Lung (tissue), 16 donors: ENCODE measurements around the gene AKAP11. TPM values are rescaled to one million over a fixed set of nuclear protein-coding genes. Genes with fewer than 3 reads are reported as not detected.
"Not testable (repeated sequence)": the region's sequence is repeated elsewhere in the genome, so short reads cannot be mapped to it uniquely, and the experiment has no call there.

Experiments
- ATAC-seq: fragments of 200-7000 bp; cut with Tn5 transposase; one replicate; pipeline ENCODE4 v1.9.1; 2020; ENCODE audit warnings: moderate number of reproducible peaks; ENCODE audit not compliant: insufficient read depth, low FRiP score
- DNase-seq, 3 donors: peaks; one replicate each; pipeline ENCODE4 v3.0.0-alpha.2; 2013 to 2017
- H3K27ac ChIP-seq, 2 donors: one replicate each; pipeline ENCODE4 v1.5.1; 2013; ENCODE audit warnings: mild to moderate bottlenecking in 2 of 2, moderate library complexity in 2 of 2, control low read depth in 1 of 2, inconsistent platforms in 1 of 2, low read depth in 1 of 2, low read length in 1 of 2
- H3K27me3 ChIP-seq, 3 donors: one replicate each; pipeline ENCODE4 v1.5.1; 2013; ENCODE audit warnings: low read length in 2 of 3; ENCODE audit not compliant: control insufficient read depth in 3 of 3, insufficient read depth in 3 of 3
- H3K36me3 ChIP-seq, 4 donors: one replicate each; pipeline ENCODE4 v1.5.1; 2013; ENCODE audit warnings: low read length in 4 of 4, mild to moderate bottlenecking in 1 of 4, moderate library complexity in 1 of 4; ENCODE audit not compliant: control insufficient read depth in 4 of 4, insufficient read depth in 4 of 4
- H3K4me1 ChIP-seq, 5 donors: one replicate each; pipeline ENCODE4 v1.5.1; 2013; ENCODE audit warnings: low read length in 5 of 5, mild to moderate bottlenecking in 2 of 5, moderate library complexity in 1 of 5; ENCODE audit not compliant: control insufficient read depth in 5 of 5, insufficient read depth in 5 of 5
- H3K4me3 ChIP-seq: one replicate; pipeline ENCODE4 v1.5.1; 2013; ENCODE audit warnings: mild to moderate bottlenecking, control low read depth, moderate library complexity
- H3K9ac ChIP-seq, 2 donors: one replicate each; pipeline ENCODE4 v1.5.1; 2013; ENCODE audit warnings: low read length in 2 of 2, control low read depth in 1 of 2; ENCODE audit not compliant: insufficient read depth in 1 of 2
- H3K9me3 ChIP-seq, 4 donors: one replicate each; pipeline ENCODE4 v1.5.1; 2013; ENCODE audit warnings: low read length in 3 of 4, mild to moderate bottlenecking in 1 of 4, moderate library complexity in 1 of 4; ENCODE audit not compliant: control insufficient read depth in 4 of 4, insufficient read depth in 3 of 4
- WGBS, 2 donors: extraction: QIAGEN DNeasy Blood & Tissue Kit; methylation state at CpG; one replicate each; pipeline ENCODE4 v1.1.7; 2013; 5-methylcytosine and 5-hydroxymethylcytosine counted together
- long read RNA-seq, 5 donors: transcript quantifications; one replicate each; lab custom pipeline, GENCODE V29; 2026
- polyA plus RNA-seq, 2 donors: library from polyadenylated mRNA; stranded (reverse); fragments of 200-250 nt; gene quantifications; one replicate each; pipeline ENCODE4 v1.2.1, GENCODE V29; 2013
- total RNA-seq, 2 donors: library from RNA; depleted of rRNA in 1 of 2; stranded (reverse); fragments of >200 nt in 1 of 2; gene quantifications; one replicate each; pipeline ENCODE4 v1.2.1, GENCODE V29; 2014 to 2021
- TF ChIP-seq, protein P1 (sequence below): IDR thresholded peaks from 2 replicates; pipeline ENCODE4 v1.5.1; 2012; ENCODE audit warnings: mild to moderate bottlenecking; ENCODE audit errors: control extremely low read depth, extremely low read depth
- donor health status: control.
- donor health status: control.
- donor health status: Bipolar disorder and iron deficiency.
- donor health status: healthy.
- donor health status: DM: yes; HTN: yes; CAD: no.

Gene AKAP11, protein sequence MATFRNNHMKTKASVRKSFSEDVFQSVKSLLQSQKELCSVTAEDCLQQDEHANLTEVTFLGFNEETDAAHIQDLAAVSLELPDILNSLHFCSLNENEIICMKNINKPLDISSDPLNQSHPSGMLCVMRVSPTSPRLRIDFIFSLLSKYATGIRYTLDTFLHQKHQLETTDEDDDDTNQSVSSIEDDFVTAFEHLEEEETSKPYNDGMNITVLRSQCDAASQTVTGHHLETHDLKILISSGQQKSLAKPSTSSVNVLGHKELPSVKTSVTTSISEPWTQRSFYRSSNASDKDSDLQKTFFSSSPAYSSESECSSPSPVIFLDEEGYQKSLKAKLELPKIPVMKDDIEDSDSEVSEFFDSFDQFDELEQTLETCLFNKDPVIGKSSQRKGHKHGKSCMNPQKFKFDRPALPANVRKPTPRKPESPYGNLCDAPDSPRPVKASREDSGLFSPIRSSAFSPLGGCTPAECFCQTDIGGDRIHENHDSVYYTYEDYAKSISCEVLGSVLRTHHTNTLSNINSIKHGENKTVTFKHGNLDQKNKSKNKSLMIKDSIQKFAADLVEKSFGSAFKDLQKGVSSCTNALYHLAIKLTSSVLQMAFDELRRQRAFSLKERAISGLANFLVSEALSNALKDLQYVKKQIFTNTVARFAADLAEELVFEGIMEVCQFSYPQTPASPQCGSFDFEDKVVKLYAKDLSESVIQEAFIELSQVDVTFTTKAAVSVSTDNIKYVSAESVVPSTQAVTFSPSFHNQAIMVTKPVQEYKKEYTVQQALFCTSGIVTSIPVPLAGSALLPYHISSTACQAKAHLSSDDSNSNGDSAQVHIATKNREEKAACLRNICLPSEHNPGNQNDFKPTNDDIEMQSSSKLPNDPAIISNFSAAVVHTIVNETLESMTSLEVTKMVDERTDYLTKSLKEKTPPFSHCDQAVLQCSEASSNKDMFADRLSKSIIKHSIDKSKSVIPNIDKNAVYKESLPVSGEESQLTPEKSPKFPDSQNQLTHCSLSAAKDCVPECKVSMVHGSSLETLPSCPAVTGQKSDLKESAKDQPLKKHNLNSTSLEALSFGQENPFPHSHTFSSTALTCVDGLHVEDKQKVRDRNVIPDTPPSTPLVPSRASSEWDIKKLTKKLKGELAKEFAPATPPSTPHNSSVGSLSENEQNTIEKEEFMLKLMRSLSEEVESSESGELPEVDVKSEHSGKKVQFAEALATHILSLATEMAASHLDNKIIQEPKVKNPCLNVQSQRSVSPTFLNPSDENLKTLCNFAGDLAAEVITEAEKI (N-terminal part only)
- total RNA-seq (10 to 100 TPM; 24.9 to 60.1 TPM), polyA plus RNA-seq (1 to 10 TPM; 6.8 to 7.1 TPM)
- long read RNA-seq, donor 1, partial matches to known transcripts: 32 of 32 reads
- long read RNA-seq, donor 1, other reads (novel, unspliced or antisense): 0 of 32 reads
- long read RNA-seq, donor 2: 0 reads
- long read RNA-seq, donor 3: 0 reads
- long read RNA-seq, donor 4: 0 reads
- long read RNA-seq, donor 5, partial matches to known transcripts: 8 of 8 reads
- long read RNA-seq, donor 5, other reads (novel, unspliced or antisense): 0 of 8 reads

DNA sequence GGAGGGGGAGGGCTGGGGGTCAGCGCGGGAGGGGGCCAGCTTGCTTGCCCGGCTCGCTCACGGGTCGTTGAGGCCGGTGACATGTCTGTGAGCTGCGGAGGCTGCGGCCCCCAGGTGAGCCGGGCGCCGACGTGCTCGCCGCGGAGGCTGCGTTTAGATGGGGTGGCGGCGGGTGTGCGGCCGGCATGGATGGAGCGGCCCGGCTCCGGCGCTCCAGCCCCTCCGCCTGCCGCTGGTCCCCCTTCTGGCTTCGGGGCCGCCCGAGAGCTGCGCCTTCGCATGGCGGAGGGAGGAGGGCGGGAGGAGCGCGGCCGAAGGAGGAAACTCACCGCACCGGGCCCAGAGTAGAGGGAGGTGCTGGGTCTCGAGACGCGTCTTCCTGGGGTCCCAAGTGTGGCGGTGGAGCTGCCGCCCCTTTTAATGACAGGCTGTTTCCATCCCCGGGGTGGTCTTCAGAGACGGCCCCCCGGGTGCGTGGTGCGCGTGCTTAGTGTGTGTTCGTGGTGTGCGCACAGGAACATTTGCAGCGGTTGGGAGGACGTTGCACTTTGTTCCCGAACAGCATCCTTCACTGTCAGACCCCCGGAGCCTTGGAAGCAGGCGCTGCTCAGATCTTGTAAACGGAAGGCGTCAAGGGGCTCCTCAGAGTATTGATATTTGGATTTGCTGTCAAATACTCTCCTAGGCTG, at the start of gene AKAP11:
TSS of gene AKAP11 (plus strand) at position 38 of the 689 bp plus-strand sequence. CDS start 14,197 bp downstream, outside the sequence.
- TF ChIP-seq, protein P1, sequence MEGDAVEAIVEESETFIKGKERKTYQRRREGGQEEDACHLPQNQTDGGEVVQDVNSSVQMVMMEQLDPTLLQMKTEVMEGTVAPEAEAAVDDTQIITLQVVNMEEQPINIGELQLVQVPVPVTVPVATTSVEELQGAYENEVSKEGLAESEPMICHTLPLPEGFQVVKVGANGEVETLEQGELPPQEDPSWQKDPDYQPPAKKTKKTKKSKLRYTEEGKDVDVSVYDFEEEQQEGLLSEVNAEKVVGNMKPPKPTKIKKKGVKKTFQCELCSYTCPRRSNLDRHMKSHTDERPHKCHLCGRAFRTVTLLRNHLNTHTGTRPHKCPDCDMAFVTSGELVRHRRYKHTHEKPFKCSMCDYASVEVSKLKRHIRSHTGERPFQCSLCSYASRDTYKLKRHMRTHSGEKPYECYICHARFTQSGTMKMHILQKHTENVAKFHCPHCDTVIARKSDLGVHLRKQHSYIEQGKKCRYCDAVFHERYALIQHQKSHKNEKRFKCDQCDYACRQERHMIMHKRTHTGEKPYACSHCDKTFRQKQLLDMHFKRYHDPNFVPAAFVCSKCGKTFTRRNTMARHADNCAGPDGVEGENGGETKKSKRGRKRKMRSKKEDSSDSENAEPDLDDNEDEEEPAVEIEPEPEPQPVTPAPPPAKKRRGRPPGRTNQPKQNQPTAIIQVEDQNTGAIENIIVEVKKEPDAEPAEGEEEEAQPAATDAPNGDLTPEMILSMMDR: no peak
- ATAC-seq: peak; percentile 48
- 1% methylated on average over 45 to 59 of the region's 59 CpGs for WGBS, 2 donors

DNA sequence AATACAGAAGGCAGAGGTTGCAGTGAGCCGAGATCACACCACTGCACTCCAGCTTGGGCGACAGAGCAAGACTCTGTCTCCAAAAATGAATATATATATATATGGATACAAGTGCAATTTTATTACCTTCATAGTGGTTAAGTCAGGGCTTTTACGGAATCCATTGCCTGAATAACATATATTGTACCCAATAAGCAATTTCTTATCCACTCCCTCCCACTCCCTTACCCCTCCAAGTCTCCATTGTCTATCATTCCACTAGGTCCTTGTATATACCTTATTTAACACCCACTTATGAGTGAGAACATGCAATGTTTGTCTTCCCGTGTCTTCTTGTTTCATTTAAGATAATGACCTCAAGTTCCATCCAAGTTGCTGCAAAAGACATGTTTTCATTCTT, 48.3 kb upstream of the AKAP11 start:
- Histone ChIP-seq H3K9ac (no peak overlapping the region), H3K27me3 (no peaks in the 10 kb centered on the region), H3K4me1 (peaks cover 0 to 51% (median 9%) of the 10 kb centered on the region in 5 donors), H3K36me3 (peaks cover 0 to 23% (median 5%) of the 10 kb centered on the region in 4 donors), H3K9me3 (no peaks in the 10 kb centered on the region), H3K4me3 (no peak overlapping the region), H3K27ac (no peak overlapping the region)
- ATAC-seq (no peak), DNase-seq (no peak)
- TF ChIP-seq, protein P1: no peak
- 95 to 97% methylated on average over 4 of the region's 4 CpGs for WGBS, 2 donors

More for the DNA sequence above, at the start of gene AKAP11:
- no peaks in the 10 kb centered on the region for H3K9me3 ChIP-seq
- H3K4me1 ChIP-seq: peaks cover 0 to 22% (median 6%) of the 10 kb centered on the region in 5 donors
- H3K27me3 ChIP-seq: no peaks in the 10 kb centered on the region
- DNase-seq: peak; percentile 88 to 89 (median 88)
- peak within 1 kb of the TSS; percentile 90 to 95 for H3K27ac ChIP-seq
- no peaks in the 10 kb centered on the region for H3K36me3 ChIP-seq
- peak within 1 kb of the TSS; percentile 84 to 96 for H3K9ac ChIP-seq
- peak within 1 kb of the TSS; percentile 85 for H3K4me3 ChIP-seq

DNA sequence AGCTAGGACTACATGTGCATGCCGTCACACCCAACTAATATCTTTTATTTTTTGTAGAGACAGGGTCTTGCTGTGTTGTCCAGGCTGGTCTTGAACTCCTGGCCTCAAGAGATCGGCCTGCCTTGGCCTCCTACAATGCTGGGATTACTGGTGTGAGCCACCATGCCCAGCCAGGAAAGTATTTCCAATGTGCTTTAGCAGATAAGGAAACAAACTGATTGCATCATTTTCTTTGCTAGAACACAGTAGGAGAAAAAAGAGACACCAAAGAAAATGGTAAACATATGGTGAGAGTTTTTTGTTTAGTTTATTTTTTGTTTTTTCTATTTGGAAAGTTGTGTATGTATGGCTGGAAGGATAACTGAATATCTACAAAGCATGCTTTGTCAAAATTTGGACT, 46.9 kb upstream of the AKAP11 start:
- H3K27me3 ChIP-seq: no peaks in the 10 kb centered on the region
- H3K4me3 ChIP-seq: no peak overlapping the region
- no peak overlapping the region for H3K27ac ChIP-seq
- WGBS, 2 donors: 96 to 97% methylated on average over 2 of the region's 2 CpGs
- no peak for ATAC-seq
- DNase-seq: no peak
- TF ChIP-seq, protein P1: no peak
- H3K36me3 ChIP-seq: peaks cover 0 to 23% (median 5%) of the 10 kb centered on the region in 4 donors
- H3K9ac ChIP-seq: no peak overlapping the region
- H3K9me3 ChIP-seq: no peaks in the 10 kb centered on the region
- H3K4me1 ChIP-seq: peaks cover 0 to 47% (median 9%) of the 10 kb centered on the region in 5 donors

DNA sequence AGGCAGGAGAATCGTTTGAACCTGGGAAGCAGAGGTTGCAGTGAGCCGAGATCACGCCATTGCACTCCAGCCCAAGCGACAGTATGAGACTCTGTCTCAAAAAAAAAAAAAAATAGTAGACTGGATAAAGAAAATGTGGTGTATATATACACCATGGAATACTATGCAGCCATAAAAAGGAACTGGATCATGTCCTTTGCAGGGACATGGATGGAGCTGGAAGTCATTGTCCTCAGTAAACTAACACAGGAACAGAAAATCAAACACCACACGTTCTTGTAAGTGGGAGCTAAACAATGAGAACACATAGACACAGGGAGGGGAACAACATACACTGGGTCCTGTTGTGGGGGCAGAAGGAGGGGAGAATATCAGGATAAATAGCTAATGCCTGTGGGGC, 45.2 kb upstream of the AKAP11 start:
- peaks cover 0 to 30% (median 4%) of the 10 kb centered on the region in 5 donors for H3K4me1 ChIP-seq
- not testable (repeated sequence) for DNase-seq, H3K9me3 ChIP-seq, H3K9ac ChIP-seq, H3K4me3 ChIP-seq, H3K27ac ChIP-seq, H3K27me3 ChIP-seq, ATAC-seq
- peaks cover 0 to 15% (median 4%) of the 10 kb centered on the region in 4 donors for H3K36me3 ChIP-seq
- 96 to 97% methylated on average over 5 of the region's 5 CpGs for WGBS, 2 donors
